HUES64 (cell line): ENCODE measurements around the gene NANS.
"Not testable (repeated sequence)": the region's sequence is repeated elsewhere in the genome, so short reads cannot be mapped to it uniquely, and the experiment has no call there.

Experiments used
- H3K27ac ChIP-seq: 2 replicates; pipeline ENCODE4 v1.7.0; 2013; ENCODE audit warnings: low read depth, low read length, inconsistent platforms
- H3K27me3 ChIP-seq: 2 replicates; pipeline ENCODE4 v1.6.1; 2013; ENCODE audit warnings: mild to moderate bottlenecking, low read length; ENCODE audit not compliant: insufficient read depth
- H3K36me3 ChIP-seq: 2 replicates; pipeline ENCODE4 v1.6.1; 2013; ENCODE audit warnings: mild to moderate bottlenecking, low read length; ENCODE audit not compliant: insufficient read depth
- H3K4me1 ChIP-seq: 2 replicates; pipeline ENCODE4 v1.6.1; 2013; ENCODE audit warnings: mild to moderate bottlenecking, low read length, moderate library complexity; ENCODE audit not compliant: insufficient read depth
- H3K4me3 ChIP-seq: 2 replicates; pipeline ENCODE4 v1.5.1; 2013; ENCODE audit warnings: mild to moderate bottlenecking, low read length, moderate library complexity
- H3K9ac ChIP-seq: 2 replicates; pipeline ENCODE4 v1.6.1; 2013; ENCODE audit warnings: mild to moderate bottlenecking, low read depth, low read length
- H3K9me3 ChIP-seq: 2 replicates; pipeline ENCODE4 v1.6.1; 2013; ENCODE audit warnings: low read depth, low read length; ENCODE audit not compliant: insufficient read depth
- WGBS: fragments of 150-250, 120-280 bp; methylation state at CpG from one replicate; pipeline ENCODE4 v1.1.7; 2013; ENCODE audit warnings: missing lambda C conversion rate; 5-methylcytosine and 5-hydroxymethylcytosine counted together

NANS gene

DNA sequence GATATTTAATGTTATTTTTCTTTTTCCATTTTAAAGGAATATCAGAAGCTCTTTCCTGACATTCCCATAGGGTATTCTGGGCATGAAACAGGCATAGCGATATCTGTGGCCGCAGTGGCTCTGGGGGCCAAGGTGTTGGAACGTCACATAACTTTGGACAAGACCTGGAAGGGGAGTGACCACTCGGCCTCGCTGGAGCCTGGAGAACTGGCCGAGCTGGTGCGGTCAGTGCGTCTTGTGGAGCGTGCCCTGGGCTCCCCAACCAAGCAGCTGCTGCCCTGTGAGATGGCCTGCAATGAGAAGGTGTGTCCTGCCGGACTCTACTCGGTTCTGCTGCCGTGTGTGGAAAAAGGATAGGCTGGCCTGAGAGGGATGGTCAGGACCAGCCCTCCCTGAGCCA is 24.2 kb downstream of the NANS start:
- Histone ChIP-seq H3K9me3 (no peaks in the 10 kb centered on the region), H3K36me3 (peaks cover 48% of the 10 kb centered on the region), H3K27ac (no peak overlapping the region), H3K27me3 (no peaks in the 10 kb centered on the region), H3K9ac (no peak overlapping the region), H3K4me3 (no peak overlapping the region), H3K4me1 (peaks cover 12% of the 10 kb centered on the region)
- WGBS = 96% methylated on average over 12 of the region's 12 CpGs

DNA sequence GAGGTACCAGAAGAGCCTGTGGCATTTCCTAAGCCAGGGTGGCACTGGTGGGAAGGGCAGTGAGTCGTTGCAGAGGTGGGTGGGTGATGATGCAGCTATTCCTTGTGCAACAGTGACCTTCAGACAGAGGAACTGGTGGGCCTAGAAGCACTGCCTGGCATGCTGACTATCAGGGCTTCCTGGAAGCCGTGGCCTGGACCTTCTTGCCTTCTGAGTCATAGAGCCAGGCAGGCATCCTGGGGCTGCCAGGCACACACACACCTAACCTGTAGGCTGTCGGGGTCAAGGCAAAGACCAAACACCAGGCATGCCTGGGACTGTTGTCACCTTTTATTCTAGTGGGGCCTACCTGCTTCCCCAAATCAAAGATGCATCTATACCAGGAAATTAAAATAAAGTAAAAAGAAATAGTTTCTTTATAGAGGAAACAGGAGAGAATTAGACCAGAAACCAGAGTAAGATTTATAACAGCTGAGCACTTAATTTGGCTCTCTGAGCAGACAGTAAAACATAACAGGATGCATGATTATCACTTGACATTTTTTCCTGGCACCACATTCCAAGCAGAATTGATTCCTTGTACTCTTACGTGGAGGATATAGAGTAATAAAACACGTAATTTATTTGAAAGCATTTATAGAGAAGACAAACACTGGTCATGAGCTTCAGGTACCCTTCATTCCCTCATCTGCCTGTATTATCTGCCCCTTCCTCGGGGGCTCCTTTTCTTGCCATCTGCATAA is 25.1 kb downstream of the NANS start:
- Histone ChIP-seq H3K4me1 (peaks cover 15% of the 10 kb centered on the region), H3K9me3 (no peaks in the 10 kb centered on the region), H3K4me3 (no peak overlapping the region), H3K27ac (no peak overlapping the region), H3K27me3 (no peaks in the 10 kb centered on the region), H3K9ac (no peak overlapping the region; the same call in 1 of the 2 replicates), H3K36me3 (peaks cover 48% of the 10 kb centered on the region)
- WGBS = 93% methylated on average over 6 of the region's 6 CpGs

DNA sequence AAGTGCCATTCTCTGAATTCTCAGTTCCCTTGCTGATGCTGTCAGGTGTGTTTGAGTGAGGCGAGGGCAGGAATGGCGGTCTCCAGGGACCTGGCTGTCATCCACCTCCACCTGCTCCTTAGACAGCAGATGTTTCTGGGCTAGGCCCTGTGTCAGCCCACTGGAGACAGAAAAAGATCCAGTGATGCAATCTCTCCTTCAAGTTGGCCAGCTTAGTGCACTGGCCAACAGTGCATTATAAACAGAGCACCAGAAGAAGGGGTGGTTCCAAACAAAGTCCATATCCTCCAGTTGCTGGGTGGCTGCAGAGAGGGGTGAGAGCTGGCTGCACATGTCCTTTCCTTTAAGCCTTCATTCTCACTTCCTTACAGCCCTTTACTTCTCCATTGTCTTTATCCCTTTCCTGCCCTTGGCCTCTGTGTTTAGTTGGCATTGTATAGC is 26.5 kb downstream of the NANS start:
- Histone ChIP-seq H3K27ac (no peak overlapping the region), H3K9ac (no peak overlapping the region), H3K36me3 (peaks cover 43% of the 10 kb centered on the region), H3K4me3 (no peak overlapping the region), H3K4me1 (peaks cover 13% of the 10 kb centered on the region), H3K9me3 (no peaks in the 10 kb centered on the region), H3K27me3 (no peaks in the 10 kb centered on the region)
- WGBS = 97% methylated on average over 2 of the region's 2 CpGs

DNA sequence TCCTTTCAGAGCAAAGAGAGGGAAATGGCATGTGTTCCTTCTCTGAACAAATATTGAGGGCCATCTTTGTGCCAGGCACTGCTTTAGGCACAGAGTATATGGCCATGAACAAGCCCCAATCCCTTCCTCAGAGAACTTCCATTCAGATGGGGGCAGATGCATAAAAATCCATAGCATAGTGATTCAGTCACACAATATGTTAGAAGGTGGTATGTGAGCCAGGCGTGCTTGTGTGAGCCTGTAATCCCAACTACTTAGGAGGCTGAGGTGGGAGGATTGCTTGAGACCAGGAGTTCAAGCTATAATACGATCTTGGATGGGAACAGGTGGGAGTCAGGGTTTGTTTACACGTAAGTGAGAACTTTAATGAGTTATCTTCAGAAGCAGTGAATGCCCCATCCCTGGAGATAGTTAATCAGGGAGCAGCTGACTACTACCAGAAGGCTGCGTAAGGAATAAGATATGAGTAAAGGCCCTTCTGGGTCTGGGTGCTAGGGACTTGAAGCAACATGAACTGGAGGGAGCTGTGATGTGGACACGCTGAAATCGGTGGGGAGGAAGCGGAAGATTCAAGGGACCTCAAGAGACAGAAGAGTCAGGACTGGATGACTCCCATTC is 27.1 kb downstream of the NANS start:
- Histone ChIP-seq H3K9ac (no peak overlapping the region), H3K9me3 (no peaks in the 10 kb centered on the region), H3K4me1 (peaks cover 13% of the 10 kb centered on the region), H3K4me3 (no peak overlapping the region), H3K27ac (no peak overlapping the region), H3K27me3 (no peaks in the 10 kb centered on the region), H3K36me3 (peaks cover 41% of the 10 kb centered on the region)
- 93% methylated on average over 6 of the region's 7 CpGs for WGBS

DNA sequence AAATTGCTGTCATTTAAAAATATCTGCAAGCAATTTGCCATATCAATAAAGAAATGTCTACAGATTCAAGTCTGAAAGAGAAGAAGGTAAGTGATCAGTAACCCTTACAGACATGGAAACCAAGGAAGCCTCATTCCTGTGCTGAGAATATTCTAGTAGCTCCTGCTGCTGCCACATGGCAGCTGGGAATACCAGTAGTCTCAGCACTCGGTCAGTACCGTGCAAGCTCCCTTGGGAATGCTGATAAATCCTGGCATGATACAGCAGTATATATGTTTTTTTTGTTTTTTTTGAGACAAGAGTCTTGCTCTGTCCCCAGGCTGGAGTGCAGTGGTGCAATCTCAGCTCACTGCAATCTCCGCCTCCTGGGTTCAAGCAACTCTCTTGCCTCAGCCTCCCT is 27.9 kb downstream of the NANS start:
- Histone ChIP-seq H3K9ac (no peak overlapping the region), H3K9me3 (no peaks in the 10 kb centered on the region), H3K36me3 (peaks cover 34% of the 10 kb centered on the region), H3K4me1 (peaks cover 14% of the 10 kb centered on the region), H3K27me3 (no peaks in the 10 kb centered on the region), H3K27ac (no peak overlapping the region), H3K4me3 (no peak overlapping the region)
- WGBS = 96% methylated on average over 3 of the region's 3 CpGs

DNA sequence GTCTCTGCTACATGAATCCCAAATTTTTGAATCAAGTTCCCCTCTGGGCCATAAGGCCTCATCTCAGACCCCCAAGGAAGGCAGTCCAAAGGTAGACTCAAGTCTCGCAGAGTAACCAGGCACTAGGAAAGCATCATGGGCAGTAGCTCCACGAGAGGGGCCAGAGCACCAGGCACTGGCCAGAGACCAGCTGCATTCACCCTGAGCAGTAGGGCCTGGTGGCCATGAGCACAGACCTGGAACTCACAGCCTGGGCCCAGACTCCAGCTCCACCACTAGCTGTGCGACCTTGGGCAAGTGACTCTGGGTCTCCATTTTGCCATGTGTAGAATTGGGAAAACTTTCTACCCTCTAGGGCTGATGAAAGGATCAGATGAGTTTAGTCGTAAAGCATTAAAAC is 28.5 kb downstream of the NANS start:
- H3K9me3 ChIP-seq = no peaks in the 10 kb centered on the region
- H3K9ac ChIP-seq = no peak overlapping the region
- H3K27ac ChIP-seq = no peak overlapping the region
- H3K27me3 ChIP-seq = no peaks in the 10 kb centered on the region
- 97% methylated on average over 3 of the region's 4 CpGs for WGBS
- no peak overlapping the region for H3K4me3 ChIP-seq
- H3K4me1 ChIP-seq = peaks cover 21% of the 10 kb centered on the region
- peaks cover 34% of the 10 kb centered on the region for H3K36me3 ChIP-seq

DNA sequence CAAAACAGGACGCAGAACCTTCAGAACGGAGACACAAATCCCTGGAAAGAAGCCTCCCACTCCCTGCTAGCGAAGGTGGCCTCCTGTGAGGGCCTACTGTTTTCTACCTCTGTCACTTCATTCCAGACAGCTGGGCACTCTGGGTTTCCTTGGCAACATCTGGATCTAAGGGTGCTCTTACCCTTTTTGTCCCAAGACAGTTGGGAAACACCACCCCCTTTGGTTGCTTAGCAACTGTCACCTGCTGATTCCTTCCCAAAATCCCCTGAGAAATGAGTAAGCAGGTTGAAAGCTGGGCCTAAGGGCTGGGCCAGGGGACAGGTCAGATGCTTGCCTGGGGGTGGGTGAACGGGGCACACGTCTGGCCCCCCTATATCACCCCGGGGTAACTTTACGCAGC is 29.4 kb downstream of the NANS start:
- Histone ChIP-seq H3K27me3 (no peaks in the 10 kb centered on the region), H3K4me3 (no peak overlapping the region), H3K9ac (peak overlapping the region; percentile 35; the same call in 1 of the 2 replicates), H3K4me1 (peaks cover 26% of the 10 kb centered on the region), H3K27ac (peak overlapping the region; percentile 53; the same call in 1 of the 2 replicates), H3K9me3 (no peaks in the 10 kb centered on the region), H3K36me3 (peaks cover 29% of the 10 kb centered on the region)
- 73% methylated on average over 7 of the region's 7 CpGs for WGBS

DNA sequence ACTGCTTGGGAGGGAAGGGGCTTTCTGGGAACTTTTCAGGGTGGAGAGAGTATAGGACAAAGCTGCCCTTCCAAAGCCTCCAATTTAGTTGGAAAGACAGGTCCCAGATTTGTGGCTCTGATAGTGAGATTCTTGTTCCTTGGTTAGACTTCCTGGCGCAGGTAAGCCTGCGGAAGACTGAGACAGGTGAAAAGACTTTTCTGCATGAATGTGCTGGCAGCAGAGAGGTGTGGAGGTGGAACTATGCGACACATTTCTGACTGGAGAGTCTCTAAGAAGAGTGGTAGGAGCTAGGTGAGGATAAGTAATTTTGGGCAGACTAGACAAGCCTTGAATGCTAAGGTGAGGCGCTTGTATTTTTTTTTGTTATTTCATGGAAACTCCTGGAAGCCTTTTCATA is 29.9 kb downstream of the NANS start:
- no peaks in the 10 kb centered on the region for H3K9me3 ChIP-seq
- no peaks in the 10 kb centered on the region for H3K27me3 ChIP-seq
- H3K4me1 ChIP-seq = peaks cover 31% of the 10 kb centered on the region
- peaks cover 24% of the 10 kb centered on the region for H3K36me3 ChIP-seq
- H3K4me3 ChIP-seq = no peak overlapping the region
- 94% methylated on average over 4 of the region's 4 CpGs for WGBS
- H3K9ac ChIP-seq = peak overlapping the region; percentile 35; the same call in 1 of the 2 replicates
- peak overlapping the region; percentile 53; the same call in 1 of the 2 replicates for H3K27ac ChIP-seq

DNA sequence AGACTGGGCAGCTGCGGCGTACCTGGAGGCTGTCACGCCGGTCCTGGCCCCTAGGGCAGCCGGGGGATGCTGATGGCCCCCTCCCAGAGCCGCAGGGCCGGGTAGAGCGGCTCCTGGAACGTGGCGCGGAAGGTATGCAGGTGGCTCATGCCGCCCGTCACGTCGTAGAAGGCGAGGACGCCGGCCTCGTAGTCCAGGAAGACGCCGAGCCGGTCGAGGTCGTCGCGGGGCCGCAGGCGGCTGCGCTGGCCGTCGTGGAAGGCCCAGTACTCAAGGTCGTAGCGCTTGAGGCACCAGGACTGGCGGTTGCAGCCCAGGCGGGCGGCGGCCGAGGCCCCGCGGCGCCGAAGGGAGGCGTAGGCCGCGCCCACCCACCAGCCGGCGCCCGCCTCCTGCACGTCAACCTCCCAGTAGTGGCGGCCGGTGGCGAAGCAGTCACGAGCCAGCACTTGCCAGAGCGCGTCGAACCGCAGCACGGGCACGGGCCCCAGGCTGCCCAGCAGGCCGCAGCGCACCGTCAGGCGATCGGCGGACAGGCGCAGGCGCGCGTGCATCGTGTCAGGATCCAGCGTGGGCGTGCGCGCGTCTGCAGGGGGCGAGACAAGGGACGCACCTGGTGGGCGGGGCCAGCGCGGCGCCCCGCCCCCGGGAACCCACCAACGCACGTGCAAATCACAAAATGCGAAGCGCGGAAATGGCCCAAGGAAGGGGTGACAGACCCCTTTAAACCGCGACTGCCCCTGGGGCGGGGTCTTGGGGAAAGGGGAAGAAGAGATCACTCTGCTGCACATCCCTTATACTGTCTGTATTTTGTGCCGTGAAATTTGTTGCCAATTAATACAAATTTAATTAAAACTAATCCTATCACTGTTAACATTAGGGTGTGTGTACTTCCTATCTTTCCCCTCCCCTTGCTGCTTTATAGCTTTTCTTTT is 31.2 kb downstream of the NANS start:
- WGBS = 96% methylated on average over 92 of the region's 92 CpGs
- Histone ChIP-seq H3K9ac (no peak overlapping the region), H3K27ac (no peak overlapping the region), H3K36me3 (peaks cover 11% of the 10 kb centered on the region), H3K9me3 (no peaks in the 10 kb centered on the region), H3K4me3 (no peak overlapping the region), H3K27me3 (no peaks in the 10 kb centered on the region), H3K4me1 (peaks cover 43% of the 10 kb centered on the region)

DNA sequence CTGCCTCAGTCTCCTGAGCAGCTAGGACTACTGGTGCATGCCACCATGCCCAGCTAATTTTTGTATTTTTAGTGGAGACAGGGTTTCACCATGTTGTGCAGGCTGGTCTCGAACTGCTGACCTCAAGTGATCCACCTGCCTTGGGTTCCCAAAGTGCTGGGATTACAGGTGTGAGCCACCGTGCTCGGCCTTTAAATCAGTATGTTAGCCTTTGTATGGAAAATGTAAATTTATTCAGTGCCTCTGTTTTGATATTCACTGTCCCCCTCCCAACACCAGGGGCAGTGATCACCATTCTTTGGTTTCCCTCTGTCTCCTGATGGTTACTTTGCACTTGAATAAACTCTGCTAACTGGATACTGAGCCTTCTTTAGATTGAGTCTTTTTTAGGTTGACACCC is 34.1 kb downstream of the NANS start:
- H3K27ac ChIP-seq, H3K27me3 ChIP-seq, H3K9ac ChIP-seq, H3K36me3 ChIP-seq, H3K9me3 ChIP-seq: not testable (repeated sequence)
- Histone ChIP-seq H3K4me1 (peaks cover 41% of the 10 kb centered on the region), H3K4me3 (peak overlapping the region; percentile 1; the same call in 1 of the 2 replicates)
- 31% methylated on average over 3 of the region's 3 CpGs for WGBS
